Measurements from ENCODE around the gene KSR1. TPM values are rescaled to one million over a fixed set of nuclear protein-coding genes. Genes with fewer than 3 reads are reported as not detected.

The KSR1 gene
- total RNA-seq, 4 donors from 2014 or later: 17.7 to 77.0 (median 34.6) TPM

DNA sequence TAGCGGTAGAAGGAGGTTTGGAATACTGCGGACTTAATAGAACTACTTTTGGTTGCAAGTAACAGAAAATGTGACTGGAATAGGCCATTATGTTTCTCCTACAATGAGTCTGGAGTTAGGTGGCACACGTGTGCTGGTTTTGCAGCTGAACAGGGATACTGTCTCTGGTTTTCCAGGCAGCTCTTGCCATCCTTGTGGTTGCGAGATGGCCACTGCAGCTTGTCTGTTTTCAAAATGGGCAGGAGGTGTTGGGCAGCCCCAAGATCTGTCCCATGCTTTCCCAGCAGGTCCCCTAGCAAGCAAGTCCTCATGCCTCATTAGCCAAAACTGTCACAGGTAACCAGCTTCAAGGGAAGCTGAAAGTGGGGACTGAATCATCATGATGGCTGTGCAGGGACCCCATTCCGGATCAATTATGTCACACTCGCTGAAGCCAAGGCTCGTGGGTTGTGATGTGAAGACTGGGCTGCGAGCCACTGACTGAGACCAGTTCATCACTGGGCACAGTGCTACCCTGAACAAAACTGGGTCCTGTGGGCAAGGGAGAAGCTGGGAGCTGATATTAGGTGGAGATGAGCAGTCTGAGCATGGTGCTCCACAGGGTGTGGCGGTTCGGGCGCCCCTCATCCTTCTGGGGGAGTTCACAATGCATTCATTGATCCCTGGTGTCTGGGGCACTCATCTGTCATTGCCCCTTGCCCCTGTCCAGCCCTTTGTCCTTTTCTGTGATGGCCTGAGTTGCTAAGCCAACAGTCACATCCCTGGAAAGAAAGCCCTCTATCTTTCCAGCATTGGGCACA lies 82.1 kb downstream of the KSR1 start:
- Histone ChIP-seq H3K27ac (peak overlapping the region in 1 of 2 donors; percentile 67), H3K4me3 (no peak overlapping the region), H3K36me3 (no peaks in the 10 kb centered on the region), H3K27me3 (no peaks in the 10 kb centered on the region), H3K9me3 (no peaks in the 10 kb centered on the region), H3K4me1 (peaks cover 7 to 28% of the 10 kb centered on the region in 2 donors)
- no peak for DNase-seq
- TF ChIP-seq, protein P1, sequence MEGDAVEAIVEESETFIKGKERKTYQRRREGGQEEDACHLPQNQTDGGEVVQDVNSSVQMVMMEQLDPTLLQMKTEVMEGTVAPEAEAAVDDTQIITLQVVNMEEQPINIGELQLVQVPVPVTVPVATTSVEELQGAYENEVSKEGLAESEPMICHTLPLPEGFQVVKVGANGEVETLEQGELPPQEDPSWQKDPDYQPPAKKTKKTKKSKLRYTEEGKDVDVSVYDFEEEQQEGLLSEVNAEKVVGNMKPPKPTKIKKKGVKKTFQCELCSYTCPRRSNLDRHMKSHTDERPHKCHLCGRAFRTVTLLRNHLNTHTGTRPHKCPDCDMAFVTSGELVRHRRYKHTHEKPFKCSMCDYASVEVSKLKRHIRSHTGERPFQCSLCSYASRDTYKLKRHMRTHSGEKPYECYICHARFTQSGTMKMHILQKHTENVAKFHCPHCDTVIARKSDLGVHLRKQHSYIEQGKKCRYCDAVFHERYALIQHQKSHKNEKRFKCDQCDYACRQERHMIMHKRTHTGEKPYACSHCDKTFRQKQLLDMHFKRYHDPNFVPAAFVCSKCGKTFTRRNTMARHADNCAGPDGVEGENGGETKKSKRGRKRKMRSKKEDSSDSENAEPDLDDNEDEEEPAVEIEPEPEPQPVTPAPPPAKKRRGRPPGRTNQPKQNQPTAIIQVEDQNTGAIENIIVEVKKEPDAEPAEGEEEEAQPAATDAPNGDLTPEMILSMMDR (IDR thresholded peaks at IDR 0.05): no peak
- intact Hi-C loops (cut with DNase I; ENCODE audit: low total_unique reads): no loop called here

DNA sequence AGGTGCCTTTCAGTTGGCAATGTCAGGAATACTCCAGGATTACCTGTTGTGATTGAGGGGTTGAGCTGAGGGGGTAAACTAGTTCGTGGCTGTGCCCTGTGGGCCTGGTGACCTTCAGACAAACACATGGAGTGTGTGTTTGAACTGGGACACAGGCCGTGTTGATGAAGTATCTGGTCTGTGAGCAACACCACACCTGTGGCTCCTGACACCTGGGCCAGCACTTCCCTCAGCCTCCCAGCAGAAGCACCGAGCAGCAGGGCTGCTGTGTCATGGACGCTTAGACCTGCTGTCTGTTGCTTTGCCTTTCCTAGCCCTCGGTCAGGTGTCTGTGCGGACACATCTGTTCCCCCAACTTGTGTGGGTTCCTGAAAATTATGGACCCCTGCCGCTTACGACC lies 82.9 kb downstream of the KSR1 start:
- no peak for DNase-seq
- intact Hi-C loops (cut with DNase I; ENCODE audit: low total_unique reads): no loop called here
- Histone ChIP-seq H3K4me1 (peaks cover 7 to 28% of the 10 kb centered on the region in 2 donors), H3K27me3 (no peaks in the 10 kb centered on the region), H3K4me3 (no peak overlapping the region), H3K9me3 (no peaks in the 10 kb centered on the region), H3K27ac (peak overlapping the region; percentile 67 to 79), H3K36me3 (no peaks in the 10 kb centered on the region)
- TF ChIP-seq POLR2A (IDR thresholded peaks at IDR 0.05): no peak

DNA sequence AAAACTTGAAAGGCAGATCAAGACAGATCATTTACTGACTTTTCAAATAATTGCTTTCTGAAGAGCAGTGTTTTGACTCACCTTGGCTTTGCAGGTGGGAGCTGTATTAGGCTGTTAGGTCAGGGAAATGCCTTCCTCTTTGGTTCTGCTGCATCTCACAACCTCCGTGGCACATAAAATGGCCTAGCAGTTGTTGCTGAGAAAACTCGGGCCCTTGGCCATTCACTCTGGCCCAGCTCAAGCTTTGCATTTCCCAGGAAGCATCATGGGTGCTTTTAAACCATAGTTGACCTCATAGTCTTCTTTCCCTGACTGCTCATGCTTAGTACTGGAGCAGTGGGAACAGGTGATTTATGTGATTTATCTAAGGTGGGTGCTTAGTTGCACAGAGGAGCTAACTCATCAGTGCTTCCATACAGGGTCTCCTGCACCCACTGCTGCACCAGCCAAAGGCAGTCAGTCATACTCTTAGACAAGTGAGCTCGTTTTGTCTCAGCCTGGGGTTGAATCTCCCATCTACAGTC lies 83.6 kb downstream of the KSR1 start:
- TF ChIP-seq POLR2A (IDR thresholded peaks at IDR 0.05): no peak
- TF ChIP-seq, protein P1 (IDR thresholded peaks at IDR 0.05): no peak
- DNase-seq: no peak
- no peak overlapping the region for H3K4me3 ChIP-seq
- H3K27me3 ChIP-seq: no peaks in the 10 kb centered on the region
- no peaks in the 10 kb centered on the region for H3K9me3 ChIP-seq
- H3K27ac ChIP-seq: peak overlapping the region; percentile 67 to 79
- H3K4me1 ChIP-seq: peaks cover 7 to 26% of the 10 kb centered on the region in 2 donors
- intact Hi-C loops (cut with DNase I; ENCODE audit: low total_unique reads): no loop called here
- H3K36me3 ChIP-seq: no peaks in the 10 kb centered on the region

DNA sequence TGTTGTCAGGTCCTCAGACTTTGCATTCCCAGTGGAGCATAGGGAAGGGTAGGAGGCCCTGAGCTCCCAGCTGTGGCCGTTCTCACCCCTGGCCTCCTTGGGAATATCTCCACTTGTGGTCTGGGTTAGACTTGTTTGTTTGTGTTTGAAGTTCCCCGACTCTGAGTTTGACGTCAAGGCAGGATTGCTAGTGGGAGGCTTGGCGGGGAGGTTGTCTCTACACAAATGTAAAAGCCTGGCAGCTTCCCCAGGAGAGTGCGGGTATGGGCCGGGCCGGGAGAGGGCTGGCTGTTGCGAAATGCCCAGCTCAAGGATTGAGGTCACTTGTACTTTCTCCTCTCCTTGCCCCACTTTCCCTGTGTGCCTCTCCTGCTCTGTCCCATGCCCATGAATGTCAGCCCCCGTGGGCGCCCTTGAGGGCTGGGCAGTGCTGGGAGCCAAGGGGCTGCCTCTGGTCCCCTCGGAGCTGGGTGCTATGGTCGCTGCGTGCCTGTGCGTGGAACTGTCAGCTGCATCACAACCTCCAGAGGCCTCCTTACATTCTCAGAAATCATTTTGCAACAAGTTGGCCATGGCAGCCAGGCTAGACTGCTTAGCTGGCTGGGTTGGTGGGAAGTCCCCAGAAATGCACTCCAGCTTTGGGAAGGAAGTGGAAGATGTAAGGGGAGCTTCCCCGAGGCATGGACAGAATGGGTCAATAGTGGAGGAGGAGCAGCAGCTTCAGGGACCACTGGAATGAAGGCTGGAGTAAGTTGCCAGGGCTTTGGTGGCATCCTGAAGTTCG lies 84.3 kb downstream of the KSR1 start:
- H3K27me3 ChIP-seq: no peaks in the 10 kb centered on the region
- peak; percentile 86 to 95 for DNase-seq
- H3K27ac ChIP-seq: peak overlapping the region; percentile 67 to 79
- peaks cover 7 to 19% of the 10 kb centered on the region in 2 donors for H3K4me1 ChIP-seq
- intact Hi-C loops (cut with DNase I; ENCODE audit: low total_unique reads): no loop called here
- H3K9me3 ChIP-seq: no peaks in the 10 kb centered on the region
- TF ChIP-seq, protein P1 (IDR thresholded peaks at IDR 0.05): no peak
- no peak for TF ChIP-seq POLR2A (IDR thresholded peaks at IDR 0.05)
- no peak overlapping the region for H3K4me3 ChIP-seq
- H3K36me3 ChIP-seq: no peaks in the 10 kb centered on the region

DNA sequence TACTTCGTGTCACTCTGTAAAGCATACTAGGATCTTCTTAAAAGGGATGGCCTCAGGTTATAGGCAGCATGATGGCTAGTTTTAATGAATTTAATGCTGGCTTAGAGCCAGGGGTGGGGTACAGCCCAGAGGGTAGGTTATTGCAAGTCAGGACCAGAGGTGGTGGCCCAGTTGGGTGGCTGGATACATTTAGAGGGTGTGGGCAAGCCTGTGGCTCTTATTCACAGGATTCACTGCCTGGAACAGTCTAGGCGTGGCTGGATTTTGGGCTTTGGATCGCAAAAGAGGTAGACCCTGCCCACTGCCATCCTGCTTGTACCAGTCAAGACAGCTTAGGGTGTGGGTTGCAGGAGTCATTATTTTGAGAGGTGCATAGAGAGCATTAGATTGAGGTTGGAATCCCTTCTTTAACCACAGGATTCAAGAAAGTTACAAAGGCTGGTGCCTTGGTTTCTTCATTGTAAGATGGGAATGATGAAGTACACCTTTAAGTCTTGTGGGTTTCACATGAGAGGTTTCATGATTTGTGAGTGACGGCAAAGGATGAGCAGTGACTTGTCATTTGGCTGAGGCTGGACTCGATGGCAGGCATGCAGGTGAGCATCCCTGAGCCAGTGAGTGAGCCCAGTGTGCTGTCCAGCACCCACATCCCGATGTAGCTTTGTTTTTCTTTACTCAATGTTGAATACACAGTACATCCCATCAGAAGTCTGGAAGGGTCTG lies 85.2 kb downstream of the KSR1 start:
- no peaks in the 10 kb centered on the region for H3K36me3 ChIP-seq
- DNase-seq: no peak
- peaks cover 7 to 19% of the 10 kb centered on the region in 2 donors for H3K4me1 ChIP-seq
- intact Hi-C loops (cut with DNase I; ENCODE audit: low total_unique reads): no loop called here
- peak overlapping the region; percentile 67 to 79 for H3K27ac ChIP-seq
- no peak overlapping the region for H3K4me3 ChIP-seq
- no peak for TF ChIP-seq POLR2A (IDR thresholded peaks at IDR 0.05)
- TF ChIP-seq, protein P1 (IDR thresholded peaks at IDR 0.05): no peak
- H3K27me3 ChIP-seq: no peaks in the 10 kb centered on the region
- no peaks in the 10 kb centered on the region for H3K9me3 ChIP-seq

All from uterus (tissue), 4 donors.